DND-41 (cell line): Measurements from ENCODE around the gene PMEPA1.

ENCODE experiments used
- ATAC-seq: fragments of 200-7000 bp; cut with Tn5 transposase; 3 replicates; pipeline ENCODE4 v1.9.1; 2021; ENCODE audit warnings: low read depth; ENCODE audit not compliant: insufficient read depth
- DNase-seq: peaks from one replicate; pipeline ENCODE4 v3.0.0-alpha.2; 2020
- H2AFZ ChIP-seq: 2 replicates; pipeline ENCODE4 v1.6.0; 2012; ENCODE audit warnings: low read depth, low read length
- H3K27ac ChIP-seq: 2 replicates; pipeline ENCODE4 v1.5.1; 2012; ENCODE audit warnings: low read length, inconsistent platforms
- H3K27me3 ChIP-seq: fragments of 200-600 bp; sonication (generic); 2 replicates; pipeline ENCODE4 v1.6.0; 2012; ENCODE audit warnings: low read length, mild to moderate bottlenecking, inconsistent platforms; ENCODE audit not compliant: insufficient read depth, poor library complexity
- H3K36me3 ChIP-seq: 2 replicates; pipeline ENCODE4 v1.5.1; 2012; ENCODE audit warnings: low read length, inconsistent platforms; ENCODE audit not compliant: insufficient read depth
- H3K4me1 ChIP-seq: 2 replicates; pipeline ENCODE4 v1.5.1; 2012; ENCODE audit warnings: mild to moderate bottlenecking, low read length; ENCODE audit not compliant: insufficient read depth
- H3K4me2 ChIP-seq: 2 replicates; pipeline ENCODE4 v1.6.0; 2012; ENCODE audit warnings: mild to moderate bottlenecking, moderate library complexity, low read length, inconsistent platforms; ENCODE audit not compliant: insufficient read depth
- H3K4me3 ChIP-seq, 2 experiments: fragments of 200-600 bp in 1 of 2; shearing (Covaris generic) in 1 of 2; 2 replicates each; pipeline ENCODE4 v1.5.1; 2012 to 2016; ENCODE audit warnings: inconsistent platforms in 2 of 2, low read length in 2 of 2, mild to moderate bottlenecking in 2 of 2, low read depth in 1 of 2, moderate library complexity in 1 of 2
- H3K79me2 ChIP-seq: 2 replicates; pipeline ENCODE4 v1.6.0; 2012; ENCODE audit warnings: low read length, inconsistent platforms; ENCODE audit not compliant: insufficient read depth
- H3K9ac ChIP-seq: 2 replicates; pipeline ENCODE4 v1.6.0; 2012; ENCODE audit warnings: low read depth, mild to moderate bottlenecking, inconsistent platforms, low read length, moderate library complexity
- H3K9me3 ChIP-seq: 2 replicates; pipeline ENCODE4 v1.5.1; 2012; ENCODE audit warnings: low read length, moderate library complexity, mild to moderate bottlenecking, inconsistent platforms; ENCODE audit not compliant: insufficient read depth, severe bottlenecking
- H4K20me1 ChIP-seq: 2 replicates; pipeline ENCODE4 v1.6.0; 2012; ENCODE audit warnings: low read length; ENCODE audit not compliant: insufficient read depth
- EZH2 ChIP-seq: IDR thresholded peaks from 3 replicates; pipeline ENCODE4 v1.6.1; 2012; ENCODE audit warnings: borderline replicate concordance, low read depth, mild to moderate bottlenecking, moderate library complexity, low read length, inconsistent platforms; ENCODE audit not compliant: severe bottlenecking
- TF ChIP-seq, protein P1 (sequence below): IDR thresholded peaks from 2 replicates; pipeline ENCODE4 v1.5.1; 2012; ENCODE audit warnings: borderline replicate concordance, low read length, moderate library complexity, mild to moderate bottlenecking; ENCODE audit not compliant: poor library complexity, severe bottlenecking; ENCODE audit errors: extremely low read depth

The PMEPA1 gene

GRCh38 chr20:57694481-57694880, 15.3 kb downstream of the PMEPA1 start:
- no peak overlapping the region for H3K27ac ChIP-seq
- DNase-seq (no peak), ATAC-seq (no peak)
- H3K27me3 ChIP-seq, result peaks cover 45% of the 10 kb centered on the region
- TF ChIP-seq, protein P1, sequence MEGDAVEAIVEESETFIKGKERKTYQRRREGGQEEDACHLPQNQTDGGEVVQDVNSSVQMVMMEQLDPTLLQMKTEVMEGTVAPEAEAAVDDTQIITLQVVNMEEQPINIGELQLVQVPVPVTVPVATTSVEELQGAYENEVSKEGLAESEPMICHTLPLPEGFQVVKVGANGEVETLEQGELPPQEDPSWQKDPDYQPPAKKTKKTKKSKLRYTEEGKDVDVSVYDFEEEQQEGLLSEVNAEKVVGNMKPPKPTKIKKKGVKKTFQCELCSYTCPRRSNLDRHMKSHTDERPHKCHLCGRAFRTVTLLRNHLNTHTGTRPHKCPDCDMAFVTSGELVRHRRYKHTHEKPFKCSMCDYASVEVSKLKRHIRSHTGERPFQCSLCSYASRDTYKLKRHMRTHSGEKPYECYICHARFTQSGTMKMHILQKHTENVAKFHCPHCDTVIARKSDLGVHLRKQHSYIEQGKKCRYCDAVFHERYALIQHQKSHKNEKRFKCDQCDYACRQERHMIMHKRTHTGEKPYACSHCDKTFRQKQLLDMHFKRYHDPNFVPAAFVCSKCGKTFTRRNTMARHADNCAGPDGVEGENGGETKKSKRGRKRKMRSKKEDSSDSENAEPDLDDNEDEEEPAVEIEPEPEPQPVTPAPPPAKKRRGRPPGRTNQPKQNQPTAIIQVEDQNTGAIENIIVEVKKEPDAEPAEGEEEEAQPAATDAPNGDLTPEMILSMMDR, result no peak
- no peak for TF ChIP-seq EZH2
- 0 out of 2 replicates have a peak, but pooled peaks cover 7% of the 10 kb centered on the region for H4K20me1 ChIP-seq
- no peak overlapping the region for H3K9ac ChIP-seq
- H3K9me3 ChIP-seq, result no peaks in the 10 kb centered on the region
- H2AFZ ChIP-seq, result no peak overlapping the region
- H3K4me3 ChIP-seq, result no peak overlapping the region
- H3K4me2 ChIP-seq, result no peak overlapping the region
- H3K79me2 ChIP-seq, result no peaks in the 10 kb centered on the region
- H3K4me1 ChIP-seq, result no peaks in the 10 kb centered on the region
- H3K36me3 ChIP-seq, result no peaks in the 10 kb centered on the region

GRCh38 chr20:57693670-57694329, 16.0 kb downstream of the PMEPA1 start:
- Histone ChIP-seq H3K79me2 (no peaks in the 10 kb centered on the region), H3K27me3 (peaks cover 42% of the 10 kb centered on the region), H3K4me1 (no peaks in the 10 kb centered on the region), H3K9me3 (no peaks in the 10 kb centered on the region), H3K4me2 (no peak overlapping the region), H3K9ac (no peak overlapping the region), H3K27ac (no peak overlapping the region), H3K4me3 (no peak overlapping the region), H2AFZ (no peak overlapping the region), H3K36me3 (no peaks in the 10 kb centered on the region), H4K20me1 (0 out of 2 replicates have a peak, but pooled peaks cover 7% of the 10 kb centered on the region)
- TF ChIP-seq EZH2, result no peak
- TF ChIP-seq, protein P1, result no peak
- DNase-seq (no peak), ATAC-seq (no peak)

- H3K9me3 ChIP-seq, result no peaks in the 10 kb centered on the region
- no peaks in the 10 kb centered on the region for H3K36me3 ChIP-seq
- H3K27ac ChIP-seq, result no peak overlapping the region
- H3K79me2 ChIP-seq, result no peaks in the 10 kb centered on the region
- H3K9ac ChIP-seq, result no peak overlapping the region
- TF ChIP-seq EZH2, result no peak
- TF ChIP-seq, protein P1, result peak; percentile 9
- no peaks in the 10 kb centered on the region for H3K4me1 ChIP-seq
- DNase-seq, result no peak
- peaks cover 36% of the 10 kb centered on the region for H3K27me3 ChIP-seq
- 0 out of 2 replicates have a peak, but pooled peaks cover 7% of the 10 kb centered on the region for H4K20me1 ChIP-seq
- ATAC-seq, result peak; percentile 35; the same call in 2 of the 3 replicates
- no peak overlapping the region for H3K4me3 ChIP-seq
- H2AFZ ChIP-seq, result no peak overlapping the region
- no peak overlapping the region for H3K4me2 ChIP-seq
Measured at GRCh38 chr20:57693002-57693582, 16.7 kb downstream of the PMEPA1 start.
